Raji (cell line): Measurements from ENCODE around the gene AJM1.

ENCODE experiments used
- POLR2A ChIP-seq: IDR thresholded peaks from 2 replicates; pipeline ENCODE4 v1.6.1; 2011; ENCODE audit warnings: low read depth, low read length, control low read depth; ENCODE audit not compliant: insufficient read depth

Gene AJM1

GRCh38 chr9:136848393-136849037 lies 6.2 kb downstream of the AJM1 start:
- no peak for TF ChIP-seq POLR2A

GRCh38 chr9:136849038-136849959 lies 7.0 kb downstream of the AJM1 start, which contains the start of gene PHPT1:
TSS of gene PHPT1 (plus strand) at chr9:136849409. CDS start at chr9:136849431, 22 bp downstream.
- TF ChIP-seq POLR2A: peak; percentile 97

- no peak for TF ChIP-seq POLR2A
These were observed 7.9 kb downstream of the AJM1 start for GRCh38 chr9:136849960-136850865.

- no peak for TF ChIP-seq POLR2A
These were observed 8.8 kb downstream of the AJM1 start for GRCh38 chr9:136850866-136851775.

- no peak for TF ChIP-seq POLR2A
These were observed 9.8 kb downstream of the AJM1 start, which contains the start of gene MAMDC4 for GRCh38 chr9:136851941-136852663. TSS of gene MAMDC4 (plus strand) at chr9:136852346. CDS start at chr9:136852417, 71 bp downstream.

- TF ChIP-seq POLR2A: no peak
These were observed 10.7 kb downstream of the AJM1 start for GRCh38 chr9:136852664-136853595.

GRCh38 chr9:136853596-136854112 lies 11.4 kb downstream of the AJM1 start:
- no peak for TF ChIP-seq POLR2A

GRCh38 chr9:136854113-136854841 lies 12.0 kb downstream of the AJM1 start:
- no peak for TF ChIP-seq POLR2A

GRCh38 chr9:136854842-136855460 lies 12.7 kb downstream of the AJM1 start:
- no peak for TF ChIP-seq POLR2A

GRCh38 chr9:136855461-136856078 lies 13.3 kb downstream of the AJM1 start:
- no peak for TF ChIP-seq POLR2A

GRCh38 chr9:136856079-136856476 lies 13.8 kb downstream of the AJM1 start:
- TF ChIP-seq POLR2A: no peak
